WTC11 (cell line): ENCODE measurements around the gene ITPRIP. TPM values are rescaled to one million over a fixed set of nuclear protein-coding genes. Genes with fewer than 3 reads are reported as not detected.

Source experiments
- ATAC-seq: fragments of 200-7000 bp; cut with Tn5 transposase; 2 replicates; pipeline ENCODE4 v1.10.0; 2021; ENCODE audit warnings: mild to moderate bottlenecking, moderate library complexity
- CTCF ChIA-PET: fragments of 300-600 bp; sonication (Branson Sonifier 250); formaldehyde crosslinking; loops from one replicate; lab custom pipeline; 2021; ENCODE audit warnings: antibody characterized with exemption; lab: Charles Lee
- POLR2A ChIA-PET: fragments of 350-600 bp; sonication (Branson Sonifier 250); formaldehyde crosslinking; loops from one replicate; lab custom pipeline; 2021; ENCODE audit warnings: antibody characterized with exemption; lab: Charles Lee
- DNase-seq: peaks from one replicate; pipeline ENCODE4 v3.0.0; 2021; ENCODE audit warnings: low spot score
- H3K27ac Mint-ChIP-seq: 2 replicates; pipeline ENCODE4 v1.8.0; 2021; ENCODE audit warnings: mixed read lengths
- H3K27me3 Mint-ChIP-seq: 2 replicates; pipeline ENCODE4 v1.8.0; 2021; ENCODE audit warnings: low read depth, mild to moderate bottlenecking, moderate library complexity, mixed read lengths
- H3K36me3 Mint-ChIP-seq: 2 replicates; pipeline ENCODE4 v1.8.0; 2021; ENCODE audit warnings: mixed read lengths
- H3K4me1 Mint-ChIP-seq: 2 replicates; pipeline ENCODE4 v1.8.0; 2022; ENCODE audit warnings: mixed read lengths
- H3K4me3 Mint-ChIP-seq: 2 replicates; pipeline ENCODE4 v1.8.0; 2021; ENCODE audit warnings: mild to moderate bottlenecking, moderate library complexity, mixed read lengths
- H3K9me3 Mint-ChIP-seq: 2 replicates; pipeline ENCODE4 v1.8.0; 2021; ENCODE audit warnings: mixed read lengths
- AFF4 ChIP-seq: sonication (generic); formaldehyde crosslinking; IDR thresholded peaks from 2 replicates; pipeline ENCODE4 v1.8.1; 2023; ENCODE audit warnings: mild to moderate bottlenecking, missing genetic modification reagents, borderline replicate concordance
- ATF1 ChIP-seq: sonication (generic); formaldehyde crosslinking; IDR thresholded peaks from 2 replicates; pipeline ENCODE4 v1.8.1; 2023; ENCODE audit warnings: mild to moderate bottlenecking, moderate library complexity, missing genetic modification reagents
- GRHL2 ChIP-seq: fragments of 250-450 bp; sonication (Bioruptor Pico); IDR thresholded peaks from 2 replicates; pipeline ENCODE4 v1.8.0; 2022; ENCODE audit warnings: mild to moderate bottlenecking, moderate library complexity; ENCODE audit not compliant: insufficient replicate concordance, severe bottlenecking
- KAT7 ChIP-seq: sonication (generic); formaldehyde crosslinking; IDR thresholded peaks from 2 replicates; pipeline ENCODE4 v1.8.1; 2023; ENCODE audit warnings: missing genetic modification reagents, mild to moderate bottlenecking, borderline replicate concordance
- MYBL2 ChIP-seq: sonication (generic); formaldehyde crosslinking; IDR thresholded peaks from 2 replicates; pipeline ENCODE4 v1.8.1; 2023; ENCODE audit warnings: mild to moderate bottlenecking, moderate library complexity, missing genetic modification reagents
- NFE2L1 ChIP-seq: sonication (generic); formaldehyde crosslinking; IDR thresholded peaks from 2 replicates; pipeline ENCODE4 v1.8.1; 2023; ENCODE audit warnings: missing genetic modification reagents
- NFYB ChIP-seq: sonication (generic); formaldehyde crosslinking; conservative IDR thresholded peaks from 2 replicates; pipeline ENCODE4 v1.8.0; 2022; ENCODE audit warnings: low read depth, missing genetic modification reagents
- NR3C1 ChIP-seq: sonication (generic); formaldehyde crosslinking; conservative IDR thresholded peaks from 2 replicates; pipeline ENCODE4 v1.8.1; 2023; ENCODE audit warnings: low read depth, mild to moderate bottlenecking, missing genetic modification reagents
- RELA ChIP-seq: sonication (generic); formaldehyde crosslinking; IDR thresholded peaks from 2 replicates; pipeline ENCODE4 v1.8.1; 2022; ENCODE audit warnings: missing genetic modification reagents, mild to moderate bottlenecking, borderline replicate concordance
- SMAD4 ChIP-seq: sonication (generic); formaldehyde crosslinking; IDR thresholded peaks from 2 replicates; pipeline ENCODE4 v1.8.0; 2022; ENCODE audit warnings: mild to moderate bottlenecking, missing genetic modification reagents
- TEAD4 ChIP-seq: sonication (generic); formaldehyde crosslinking; IDR thresholded peaks from 2 replicates; pipeline ENCODE4 v1.8.0; 2022; ENCODE audit warnings: mild to moderate bottlenecking, missing genetic modification reagents
- ZBTB21 ChIP-seq: sonication (generic); formaldehyde crosslinking; IDR thresholded peaks from 2 replicates; pipeline ENCODE4 v1.8.1; 2023; ENCODE audit warnings: mild to moderate bottlenecking, missing genetic modification reagents, borderline replicate concordance
- ZNF121 ChIP-seq: sonication (generic); formaldehyde crosslinking; IDR thresholded peaks from 2 replicates; pipeline ENCODE4 v1.8.0; 2023; ENCODE audit warnings: missing genetic modification reagents
- ZNF138 ChIP-seq: sonication (generic); formaldehyde crosslinking; conservative IDR thresholded peaks from 2 replicates; pipeline ENCODE4 v1.8.1; 2022; ENCODE audit warnings: mild to moderate bottlenecking, moderate library complexity, missing genetic modification reagents
- ZNF263 ChIP-seq: sonication (generic); formaldehyde crosslinking; IDR thresholded peaks from 2 replicates; pipeline ENCODE4 v1.8.1; 2022; ENCODE audit warnings: low read depth, mild to moderate bottlenecking, moderate library complexity, missing genetic modification reagents
- total RNA-seq: library from RNA; stranded (reverse); gene quantifications from 3 replicates; pipeline ENCODE4 v1.2.3, GENCODE V29; 2021
- TF ChIP-seq, protein P1 (sequence below): fragments of 250-450 bp; sonication (Bioruptor Pico); IDR thresholded peaks from 2 replicates; pipeline ENCODE4 v1.9.0; 2021; ENCODE audit warnings: mild to moderate bottlenecking
- TF ChIP-seq, protein P2 (sequence below): sonication (generic); formaldehyde crosslinking; IDR thresholded peaks from 2 replicates; pipeline ENCODE4 v1.8.1; 2023; ENCODE audit warnings: mild to moderate bottlenecking, missing genetic modification reagents
- TF ChIP-seq, protein P3 (sequence below): sonication (generic); formaldehyde crosslinking; IDR thresholded peaks from 2 replicates; pipeline ENCODE4 v1.8.1; 2023; ENCODE audit warnings: mild to moderate bottlenecking, missing genetic modification reagents, moderate library complexity

Gene ITPRIP
- total RNA-seq, 1 experiment from 2014 or later: 16.8 TPM

DNA sequence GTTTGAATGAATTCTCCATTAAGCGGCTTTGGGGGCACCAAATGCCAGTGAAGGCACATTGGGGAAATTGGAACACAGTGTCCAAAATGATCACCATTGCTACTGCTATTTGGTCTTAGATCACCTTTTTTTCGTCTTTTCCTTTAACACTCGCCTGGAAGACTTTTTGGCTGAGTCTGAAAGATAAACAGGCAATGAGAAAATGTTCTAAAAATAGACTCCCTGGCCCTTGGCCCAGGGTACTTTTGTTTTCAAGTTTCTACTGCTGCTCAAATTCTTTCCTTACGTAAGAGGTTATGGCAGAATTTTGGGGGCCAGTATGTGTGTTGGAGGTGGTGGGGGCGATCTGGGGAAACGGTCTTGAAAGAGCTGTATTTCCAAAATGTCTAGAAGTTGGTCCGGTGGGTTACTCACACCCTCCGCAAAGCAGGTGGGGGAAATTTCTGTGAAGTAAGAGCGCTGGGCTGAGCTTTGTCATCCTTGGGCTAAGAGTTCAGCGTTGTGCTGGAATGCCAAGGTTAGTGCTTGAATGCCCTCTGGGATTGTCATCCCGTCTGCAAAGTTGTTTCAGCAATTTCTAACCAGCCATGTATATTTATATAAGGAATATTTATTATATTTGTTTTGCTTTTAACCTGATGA, 1.3 kb upstream of the ITPRIP start (continued):
- TF ChIP-seq, protein P1, sequence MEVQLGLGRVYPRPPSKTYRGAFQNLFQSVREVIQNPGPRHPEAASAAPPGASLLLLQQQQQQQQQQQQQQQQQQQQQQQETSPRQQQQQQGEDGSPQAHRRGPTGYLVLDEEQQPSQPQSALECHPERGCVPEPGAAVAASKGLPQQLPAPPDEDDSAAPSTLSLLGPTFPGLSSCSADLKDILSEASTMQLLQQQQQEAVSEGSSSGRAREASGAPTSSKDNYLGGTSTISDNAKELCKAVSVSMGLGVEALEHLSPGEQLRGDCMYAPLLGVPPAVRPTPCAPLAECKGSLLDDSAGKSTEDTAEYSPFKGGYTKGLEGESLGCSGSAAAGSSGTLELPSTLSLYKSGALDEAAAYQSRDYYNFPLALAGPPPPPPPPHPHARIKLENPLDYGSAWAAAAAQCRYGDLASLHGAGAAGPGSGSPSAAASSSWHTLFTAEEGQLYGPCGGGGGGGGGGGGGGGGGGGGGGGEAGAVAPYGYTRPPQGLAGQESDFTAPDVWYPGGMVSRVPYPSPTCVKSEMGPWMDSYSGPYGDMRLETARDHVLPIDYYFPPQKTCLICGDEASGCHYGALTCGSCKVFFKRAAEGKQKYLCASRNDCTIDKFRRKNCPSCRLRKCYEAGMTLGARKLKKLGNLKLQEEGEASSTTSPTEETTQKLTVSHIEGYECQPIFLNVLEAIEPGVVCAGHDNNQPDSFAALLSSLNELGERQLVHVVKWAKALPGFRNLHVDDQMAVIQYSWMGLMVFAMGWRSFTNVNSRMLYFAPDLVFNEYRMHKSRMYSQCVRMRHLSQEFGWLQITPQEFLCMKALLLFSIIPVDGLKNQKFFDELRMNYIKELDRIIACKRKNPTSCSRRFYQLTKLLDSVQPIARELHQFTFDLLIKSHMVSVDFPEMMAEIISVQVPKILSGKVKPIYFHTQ (CRISPR knock-in tag): no peak
- TF ChIP-seq ATF1 (CRISPR knock-in tag) (no peak), NFYB (no peak), SMAD4 (CRISPR knock-in tag) (no peak), TEAD4 (no peak), ZBTB21 (no peak), GRHL2 (no peak), KAT7 (CRISPR knock-in tag) (no peak), ZNF138 (CRISPR knock-in tag) (no peak)

DNA sequence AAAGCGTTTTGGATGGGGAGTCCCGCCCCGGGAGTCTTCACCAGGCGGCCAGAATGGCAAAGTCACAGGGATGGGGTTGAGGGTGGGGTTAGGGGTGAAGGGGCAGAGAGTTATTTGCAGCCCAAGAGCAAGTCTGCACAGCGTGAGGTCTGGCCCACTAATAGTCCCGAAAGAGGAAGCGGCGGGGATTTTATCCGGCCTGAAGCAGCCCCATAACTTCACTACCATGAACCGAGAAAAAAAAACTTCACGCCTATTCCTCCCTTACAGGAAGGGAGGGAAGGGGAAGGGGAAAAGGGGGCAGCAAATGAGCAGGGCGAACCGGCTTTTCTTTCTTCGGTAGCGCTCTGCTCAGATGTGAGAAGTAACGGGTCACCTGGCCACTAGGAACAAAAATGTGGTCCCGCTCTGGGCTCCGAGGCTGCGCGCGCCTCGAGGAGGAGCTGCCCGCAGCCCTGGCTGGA, 712 bp downstream of the ITPRIP start:
- CTCF ChIA-PET: interaction anchor here (0.5 to 2.8 kb wide), 17 partner anchors 8 to 420 kb away, joined by 3 to 27 read pairs (median 5); partner anchors contain the start of genes CFAP58 and STN1
- POLR2A ChIA-PET: interaction anchor here (0.7 to 2.1 kb wide), 7 partner anchors 9 to 216 kb away, joined by 3 to 14 read pairs (median 3); partner anchors contain the start of genes CFAP58, GSTO1 and SFR1
- TF ChIP-seq RELA (CRISPR knock-in tag) (no peak), ZNF263 (CRISPR knock-in tag) (no peak), NR3C1 (CRISPR knock-in tag) (no peak), NFE2L1 (CRISPR knock-in tag) (no peak), ZNF121 (CRISPR knock-in tag) (peak; percentile 9; the same call in 1 of the 2 replicates), MYBL2 (CRISPR knock-in tag) (0 out of 2 replicates have a peak, but pooled peaks have one; percentile 8), AFF4 (CRISPR knock-in tag) (no peak)
- Mint-ChIP-seq H3K36me3 (no peaks in the 10 kb centered on the region), H3K27ac (no peak overlapping the region), H3K27me3 (no peaks in the 10 kb centered on the region), H3K9me3 (no peaks in the 10 kb centered on the region), H3K4me3 (peak overlapping the region; percentile 93), H3K4me1 (peaks cover 61% of the 10 kb centered on the region)
- DNase-seq: no peak
- ATAC-seq: peak; percentile 53

DNA sequence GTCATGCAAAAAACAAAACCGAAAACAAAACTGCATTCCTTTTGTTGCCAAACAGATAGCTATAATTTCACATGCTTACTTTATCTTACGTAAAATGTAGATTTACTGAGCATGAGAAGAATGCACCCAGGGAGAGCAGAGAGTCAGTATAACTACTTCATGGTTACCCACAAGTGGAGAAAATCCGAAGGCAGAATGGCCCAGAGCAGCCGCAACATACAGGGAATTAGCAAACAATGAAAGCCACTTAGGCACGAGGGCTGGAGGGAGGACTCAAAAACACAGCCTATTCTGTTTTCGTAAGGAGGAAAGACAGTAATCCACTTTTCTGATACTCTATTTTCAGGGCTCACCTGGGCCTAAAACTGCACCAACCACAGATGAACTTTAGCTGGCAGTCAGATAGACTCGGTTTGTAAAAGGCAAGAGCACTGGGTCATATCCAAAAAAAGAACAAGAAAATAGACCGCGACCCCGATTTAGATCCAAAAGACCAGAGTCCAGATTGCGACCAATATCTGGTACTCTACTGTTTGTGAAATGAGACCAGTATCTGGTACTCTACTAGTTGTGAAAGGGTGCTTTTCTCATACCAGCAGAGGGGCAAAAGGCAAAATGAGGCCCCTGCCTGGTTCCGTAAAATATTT, 1.3 kb downstream of the ITPRIP start:
- H3K36me3 Mint-ChIP-seq: no peaks in the 10 kb centered on the region

More for the DNA sequence above, 1.3 kb downstream of the ITPRIP start:
- Mint-ChIP-seq H3K27ac (peak overlapping the region; percentile 21; the same call in 1 of the 2 replicates), H3K9me3 (no peaks in the 10 kb centered on the region), H3K27me3 (no peaks in the 10 kb centered on the region), H3K4me3 (peak overlapping the region; percentile 93), H3K4me1 (peaks cover 67% of the 10 kb centered on the region)
- DNase-seq (no peak), ATAC-seq (no peak)
- ChIA-PET POLR2A (interaction anchor here (1.6 to 2.1 kb wide), 2 partner anchors 16 to 31 kb away, joined by 9 to 14 read pairs; partner anchors contain the start of gene CFAP58), CTCF (interaction anchor here (0.8 to 2.5 kb wide), 7 partner anchors 16 to 62 kb away, joined by 3 to 20 read pairs (median 5); partner anchors contain the start of gene CFAP58)
- TF ChIP-seq, protein P2, sequence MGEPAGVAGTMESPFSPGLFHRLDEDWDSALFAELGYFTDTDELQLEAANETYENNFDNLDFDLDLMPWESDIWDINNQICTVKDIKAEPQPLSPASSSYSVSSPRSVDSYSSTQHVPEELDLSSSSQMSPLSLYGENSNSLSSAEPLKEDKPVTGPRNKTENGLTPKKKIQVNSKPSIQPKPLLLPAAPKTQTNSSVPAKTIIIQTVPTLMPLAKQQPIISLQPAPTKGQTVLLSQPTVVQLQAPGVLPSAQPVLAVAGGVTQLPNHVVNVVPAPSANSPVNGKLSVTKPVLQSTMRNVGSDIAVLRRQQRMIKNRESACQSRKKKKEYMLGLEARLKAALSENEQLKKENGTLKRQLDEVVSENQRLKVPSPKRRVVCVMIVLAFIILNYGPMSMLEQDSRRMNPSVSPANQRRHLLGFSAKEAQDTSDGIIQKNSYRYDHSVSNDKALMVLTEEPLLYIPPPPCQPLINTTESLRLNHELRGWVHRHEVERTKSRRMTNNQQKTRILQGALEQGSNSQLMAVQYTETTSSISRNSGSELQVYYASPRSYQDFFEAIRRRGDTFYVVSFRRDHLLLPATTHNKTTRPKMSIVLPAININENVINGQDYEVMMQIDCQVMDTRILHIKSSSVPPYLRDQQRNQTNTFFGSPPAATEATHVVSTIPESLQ: no peak
- TF ChIP-seq, protein P3, sequence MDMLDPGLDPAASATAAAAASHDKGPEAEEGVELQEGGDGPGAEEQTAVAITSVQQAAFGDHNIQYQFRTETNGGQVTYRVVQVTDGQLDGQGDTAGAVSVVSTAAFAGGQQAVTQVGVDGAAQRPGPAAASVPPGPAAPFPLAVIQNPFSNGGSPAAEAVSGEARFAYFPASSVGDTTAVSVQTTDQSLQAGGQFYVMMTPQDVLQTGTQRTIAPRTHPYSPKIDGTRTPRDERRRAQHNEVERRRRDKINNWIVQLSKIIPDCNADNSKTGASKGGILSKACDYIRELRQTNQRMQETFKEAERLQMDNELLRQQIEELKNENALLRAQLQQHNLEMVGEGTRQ (CRISPR knock-in tag): no peak
- TF ChIP-seq, all 79 proteins: peak for 0
